Esophagus squamous epithelium (tissue), 5 donors: Measurements from ENCODE around the gene CHST1. TPM values are rescaled to one million over a fixed set of nuclear protein-coding genes. Genes with fewer than 3 reads are reported as not detected.

ENCODE experiments used
- DNase-seq: peaks from one replicate; lab custom pipeline; 2025; lab: John Stamatoyannopoulos, UW
- H3K27ac ChIP-seq, 4 donors: fragments of 200-600 bp; sonication (generic); one replicate each; pipeline ENCODE4 v1.5.1; 2016 to 2019; ENCODE audit warnings: mild to moderate bottlenecking in 1 of 4
- H3K27me3 ChIP-seq, 4 donors: fragments of 200-600 bp; sonication (generic); 1 replicate in 3 of 4; 2 replicates in 1 of 4; pipeline versions ENCODE4 v1.5.1 to v1.6.0; 2017 to 2021; ENCODE audit warnings: antibody characterized with exemption in 1 of 4
- H3K36me3 ChIP-seq, 3 donors: fragments of 200-600 bp; sonication (generic); one replicate each; pipeline ENCODE4 v1.5.1; 2016 to 2019
- H3K4me1 ChIP-seq, 3 donors: fragments of 200-600 bp; sonication (generic); one replicate each; pipeline ENCODE4 v1.5.1; 2017 to 2019
- H3K4me3 ChIP-seq, 4 donors: fragments of 200-600 bp; sonication (generic); 1 replicate in 3 of 4; 2 replicates in 1 of 4; pipeline ENCODE4 v1.5.1; 2016 to 2019; ENCODE audit warnings: mild to moderate bottlenecking in 2 of 4, moderate library complexity in 1 of 4
- H3K9me3 ChIP-seq, 3 donors: fragments of 200-600 bp; sonication (generic); one replicate each; pipeline ENCODE4 v1.5.1; 2016 to 2019
- CTCF ChIP-seq, 6 experiments: fragments of 450-650 bp in 4 of 6; fragments of 200-600 bp in 2 of 6; sonication (generic) in 2 of 6; IDR thresholded peaks; one replicate each; pipeline ENCODE4 v1.5.1; 2016 to 2019; ENCODE audit warnings: antibody characterized with exemption in 6 of 6, mild to moderate bottlenecking in 4 of 6, moderate library complexity in 4 of 6
- POLR2A ChIP-seq, 4 donors: fragments of 450-650 bp; IDR thresholded peaks; one replicate each; pipeline ENCODE4 v1.6.1; 2017; ENCODE audit warnings: antibody characterized with exemption in 4 of 4, mild to moderate bottlenecking in 4 of 4, moderate library complexity in 3 of 4
- WGBS, 2 donors: methylation state at CpG; one replicate each; pipeline ENCODE4 v1.1.5; 2018; 5-methylcytosine and 5-hydroxymethylcytosine counted together
- intact Hi-C: fragments of 100-400 bp; cut with DNase I; formaldehyde crosslinking; loops from one replicate; pipeline ENCODE4 v1.15.0; 2022
- total RNA-seq, 4 donors: library from RNA; depleted of rRNA; stranded (reverse); fragments of >200 nt; gene quantifications; one replicate each; pipeline ENCODE4 v1.1.0, GENCODE V29; 2016
- donor health status: DM: yes; HTN: yes; CAD: no.

Gene CHST1
- total RNA-seq, 4 donors from 2014 or later, result 0.27 to 2.7 (median 0.70) TPM

- 85 to 88% methylated on average over 6 to 7 of the region's 7 CpGs for WGBS, 2 donors
- DNase-seq, result no peak
- Histone ChIP-seq H3K36me3 (no peaks in the 10 kb centered on the region), H3K4me1 (no peaks in the 10 kb centered on the region), H3K27me3 (peaks cover 0 to 8% (median 0%) of the 10 kb centered on the region in 4 donors), H3K27ac (no peak overlapping the region), H3K9me3 (no peaks in the 10 kb centered on the region), H3K4me3 (no peak overlapping the region)
- TF ChIP-seq CTCF (IDR thresholded peaks at IDR 0.05), result no peak
- no peak for TF ChIP-seq POLR2A (IDR thresholded peaks at IDR 0.05)
- intact Hi-C loops, result no loop called here
Measured at GRCh38 chr11:45679806-45680205, 14.4 kb upstream of the CHST1 start.

- intact Hi-C loops, result no loop called here
- no peak for DNase-seq
Measured at GRCh38 chr11:45678976-45679375, 13.6 kb upstream of the CHST1 start.

GRCh38 chr11:45677770-45678512 is 12.5 kb upstream of the CHST1 start:
- Histone ChIP-seq H3K4me1 (no peaks in the 10 kb centered on the region), H3K27me3 (peaks cover 0 to 3% (median 0%) of the 10 kb centered on the region in 4 donors), H3K27ac (no peak overlapping the region), H3K4me3 (no peak overlapping the region), H3K36me3 (no peaks in the 10 kb centered on the region), H3K9me3 (no peaks in the 10 kb centered on the region)
- intact Hi-C loops, result no loop called here
- 65 to 70% methylated on average over 4 to 7 of the region's 8 CpGs for WGBS, 2 donors
- TF ChIP-seq CTCF (IDR thresholded peaks at IDR 0.05) (no peak), POLR2A (IDR thresholded peaks at IDR 0.05) (no peak)
- DNase-seq, result no peak

More at GRCh38 chr11:45678976-45679375, 13.6 kb upstream of the CHST1 start:
- 73 to 100% methylated on average over 1 to 3 of the region's 7 CpGs for WGBS, 2 donors
- no peak overlapping the region for H3K4me3 ChIP-seq
- TF ChIP-seq POLR2A (IDR thresholded peaks at IDR 0.05), result no peak
- no peak for TF ChIP-seq CTCF (IDR thresholded peaks at IDR 0.05)
- H3K27ac ChIP-seq, result no peak overlapping the region
- no peaks in the 10 kb centered on the region for H3K9me3 ChIP-seq
- peaks cover 0 to 3% (median 0%) of the 10 kb centered on the region in 4 donors for H3K27me3 ChIP-seq
- no peaks in the 10 kb centered on the region for H3K36me3 ChIP-seq
- no peaks in the 10 kb centered on the region for H3K4me1 ChIP-seq

GRCh38 chr11:45676522-45677095 is 11.2 kb upstream of the CHST1 start:
- Histone ChIP-seq H3K27ac (no peak overlapping the region), H3K36me3 (no peaks in the 10 kb centered on the region), H3K27me3 (no peaks in the 10 kb centered on the region), H3K9me3 (no peaks in the 10 kb centered on the region), H3K4me1 (no peaks in the 10 kb centered on the region), H3K4me3 (no peak overlapping the region)
- TF ChIP-seq POLR2A (IDR thresholded peaks at IDR 0.05), result no peak
- no peak for TF ChIP-seq CTCF (IDR thresholded peaks at IDR 0.05)
- 92 to 96% methylated on average over 6 to 7 of the region's 7 CpGs for WGBS, 2 donors
- no peak for DNase-seq
- intact Hi-C loops, result no loop called here

- 72 to 78% methylated on average over 3 of the region's 4 CpGs for WGBS, 2 donors
- no peak for DNase-seq
- TF ChIP-seq POLR2A (IDR thresholded peaks at IDR 0.05) (no peak), CTCF (IDR thresholded peaks at IDR 0.05) (no peak)
- H3K27ac ChIP-seq, result no peak overlapping the region
- no peaks in the 10 kb centered on the region for H3K27me3 ChIP-seq
- H3K36me3 ChIP-seq, result no peaks in the 10 kb centered on the region
- H3K9me3 ChIP-seq, result no peaks in the 10 kb centered on the region
- intact Hi-C loops, result no loop called here
- H3K4me1 ChIP-seq, result no peaks in the 10 kb centered on the region
- H3K4me3 ChIP-seq, result no peak overlapping the region
Measured at GRCh38 chr11:45675646-45676045, 10.2 kb upstream of the CHST1 start.
